ENCODE measurements around the gene CTBP1.

DNA sequence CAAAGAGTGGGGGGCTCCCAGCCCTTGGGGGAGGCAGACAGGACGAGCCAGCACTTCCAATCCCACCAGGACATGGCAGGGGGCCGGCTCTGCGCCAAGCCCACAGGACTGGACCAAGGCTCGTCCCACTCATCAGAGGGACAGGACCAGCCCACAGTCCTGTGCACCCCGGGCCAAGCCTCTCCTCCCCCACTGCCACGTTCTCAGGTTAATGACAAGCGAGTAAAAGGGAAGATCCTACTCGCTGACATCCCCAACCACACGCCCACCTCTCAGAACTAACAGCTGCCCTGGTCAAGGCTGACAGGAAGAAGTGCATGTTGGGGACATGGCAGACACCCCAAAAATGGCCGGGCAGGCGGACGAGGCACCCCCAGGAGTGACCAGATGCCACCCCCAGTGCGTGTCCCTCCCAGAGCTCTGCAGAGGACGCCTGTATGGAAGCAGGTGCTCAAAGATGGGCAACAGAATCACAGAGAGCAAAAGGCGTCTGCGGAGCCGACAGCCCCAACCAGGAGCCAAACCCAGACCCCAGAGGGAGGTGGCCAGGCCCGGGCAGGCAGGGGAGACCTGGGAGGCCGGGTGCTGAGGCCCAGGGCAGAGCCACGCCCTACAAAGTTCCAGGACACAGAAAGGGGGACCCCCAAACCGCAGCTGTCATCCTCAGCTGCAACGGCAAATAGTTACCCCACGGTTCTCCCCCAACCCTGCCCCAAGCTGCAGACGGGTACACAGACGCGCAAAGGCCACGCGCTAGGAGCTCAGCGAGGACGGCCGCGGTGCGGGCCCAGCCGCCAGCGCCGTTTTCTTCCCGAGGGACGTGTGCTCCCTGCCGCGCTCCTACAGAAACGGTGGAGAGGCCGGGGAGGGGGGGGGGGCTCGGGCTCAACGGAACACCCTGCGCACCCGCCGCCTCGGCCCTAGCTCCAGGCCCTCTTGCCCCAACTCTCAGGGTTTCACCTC lies 1.7 kb downstream of the CTBP1 start:
- TF ChIP-seq, protein P1, sequence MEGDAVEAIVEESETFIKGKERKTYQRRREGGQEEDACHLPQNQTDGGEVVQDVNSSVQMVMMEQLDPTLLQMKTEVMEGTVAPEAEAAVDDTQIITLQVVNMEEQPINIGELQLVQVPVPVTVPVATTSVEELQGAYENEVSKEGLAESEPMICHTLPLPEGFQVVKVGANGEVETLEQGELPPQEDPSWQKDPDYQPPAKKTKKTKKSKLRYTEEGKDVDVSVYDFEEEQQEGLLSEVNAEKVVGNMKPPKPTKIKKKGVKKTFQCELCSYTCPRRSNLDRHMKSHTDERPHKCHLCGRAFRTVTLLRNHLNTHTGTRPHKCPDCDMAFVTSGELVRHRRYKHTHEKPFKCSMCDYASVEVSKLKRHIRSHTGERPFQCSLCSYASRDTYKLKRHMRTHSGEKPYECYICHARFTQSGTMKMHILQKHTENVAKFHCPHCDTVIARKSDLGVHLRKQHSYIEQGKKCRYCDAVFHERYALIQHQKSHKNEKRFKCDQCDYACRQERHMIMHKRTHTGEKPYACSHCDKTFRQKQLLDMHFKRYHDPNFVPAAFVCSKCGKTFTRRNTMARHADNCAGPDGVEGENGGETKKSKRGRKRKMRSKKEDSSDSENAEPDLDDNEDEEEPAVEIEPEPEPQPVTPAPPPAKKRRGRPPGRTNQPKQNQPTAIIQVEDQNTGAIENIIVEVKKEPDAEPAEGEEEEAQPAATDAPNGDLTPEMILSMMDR (IDR thresholded peaks at IDR 0.05; ENCODE audit: low read length), result no peak
- TF ChIP-seq EZH2 (IDR thresholded peaks at IDR 0.05; ENCODE audit: borderline replicate concordance, low read length), result no peak

Measured in OCI-LY1 (cell line).